GDM1 (cell line): ENCODE data around the gene ESPNL.

ENCODE experiments used
- DNase-seq: peaks from one replicate; lab custom pipeline; 2025; lab: John Stamatoyannopoulos, UW

Gene ESPNL

DNA sequence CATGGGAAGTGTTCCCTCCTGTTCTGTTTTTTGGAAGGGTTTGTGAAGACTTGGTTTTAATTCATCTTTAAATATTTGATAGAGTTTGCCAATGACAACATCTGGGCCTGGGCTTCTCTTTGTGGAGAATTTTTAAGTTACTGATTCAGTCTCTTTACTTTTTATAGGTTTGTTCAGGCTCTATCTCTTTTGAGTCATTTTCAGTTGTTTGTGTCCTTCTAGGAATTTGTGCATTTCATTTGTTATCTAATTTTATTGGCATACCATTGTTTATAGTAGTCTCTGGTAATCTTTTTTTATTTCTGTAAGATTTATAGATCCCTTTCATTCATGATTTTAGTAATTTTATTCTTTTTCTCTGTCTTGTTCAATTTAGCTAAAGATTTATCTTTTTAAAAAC, 24.7 kb upstream of the ESPNL start:
- no peak for DNase-seq

DNA sequence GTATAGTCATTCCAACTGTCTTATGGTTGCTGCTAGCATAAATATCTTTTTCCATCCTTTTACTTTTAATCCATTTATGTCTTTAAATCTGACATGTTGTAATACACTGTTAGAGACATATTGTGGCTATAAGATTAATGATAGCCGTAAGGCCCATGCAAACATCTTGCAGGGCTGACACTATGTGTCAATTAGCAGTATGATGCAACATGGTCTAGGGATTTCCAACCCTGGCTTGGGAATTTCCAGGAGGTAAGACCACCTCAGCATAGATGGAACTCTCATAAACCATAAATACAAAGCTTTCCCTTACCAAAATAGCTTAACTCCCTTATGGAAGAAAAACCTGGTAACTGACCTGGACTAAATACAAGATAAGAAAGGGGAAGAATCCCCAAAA, 22.8 kb upstream of the ESPNL start:
- DNase-seq: no peak

DNA sequence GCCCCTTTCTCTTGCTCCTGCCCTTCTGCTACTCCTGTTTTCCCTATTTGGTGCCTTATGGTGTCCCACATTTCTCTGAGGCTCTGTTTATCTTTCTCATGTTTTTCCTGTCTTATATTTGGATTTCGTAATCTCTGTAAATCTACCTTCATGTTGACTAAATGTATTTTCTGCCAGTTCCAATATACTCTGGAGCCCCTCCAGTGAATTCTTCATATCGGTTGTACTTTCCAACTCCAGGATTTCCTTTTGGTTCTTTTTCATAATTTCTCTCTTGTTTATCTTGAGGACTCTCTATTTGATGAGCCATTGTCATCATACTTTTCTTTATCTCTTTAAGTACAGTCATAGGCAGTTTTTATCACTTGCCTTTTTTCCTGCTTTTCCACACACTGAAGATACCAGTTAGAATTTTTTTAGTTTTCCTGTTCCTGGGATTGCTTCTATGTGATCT, 20.2 kb upstream of the ESPNL start:
- DNase-seq: no peak

DNA sequence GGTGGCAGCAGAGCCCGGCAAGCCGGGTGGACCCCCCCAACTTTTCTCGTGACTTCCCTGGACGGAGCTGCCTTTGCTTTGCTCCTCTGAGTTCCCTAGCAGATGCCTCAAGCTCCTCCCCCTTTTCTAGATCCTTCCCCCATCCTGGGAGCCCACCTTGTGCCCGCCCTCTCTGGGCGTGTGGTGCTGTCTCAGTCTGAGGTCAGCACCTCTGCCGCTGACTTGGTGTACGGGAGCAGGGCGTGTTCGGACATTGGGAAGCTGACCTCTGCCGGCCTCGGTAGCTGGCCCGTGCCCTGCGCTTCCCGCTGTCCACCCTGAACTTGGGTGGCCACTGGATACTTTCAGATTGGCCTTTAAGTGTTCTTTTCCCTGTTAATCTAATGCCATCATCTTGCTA, 19.6 kb upstream of the ESPNL start:
- DNase-seq: no peak

DNA sequence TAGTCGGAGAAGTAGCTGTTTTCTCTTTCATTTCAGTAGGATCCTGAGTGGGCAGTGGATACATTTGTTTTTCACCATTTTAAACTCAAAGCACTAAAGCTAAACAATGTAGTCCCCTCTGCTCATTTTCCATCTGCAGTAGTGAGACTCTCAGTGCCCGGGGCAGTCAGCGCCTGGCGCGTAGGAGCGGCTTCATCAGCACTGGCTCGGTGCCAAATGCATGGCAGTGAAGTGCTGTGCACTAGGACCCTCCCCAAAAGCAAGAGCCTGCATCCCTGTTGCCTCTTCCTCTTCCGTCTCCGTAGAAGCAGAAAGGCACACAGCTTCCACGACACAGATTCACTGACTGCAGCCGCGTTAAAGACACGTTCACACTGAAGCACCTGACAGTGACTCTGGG, 19.0 kb upstream of the ESPNL start:
- no peak for DNase-seq

DNA sequence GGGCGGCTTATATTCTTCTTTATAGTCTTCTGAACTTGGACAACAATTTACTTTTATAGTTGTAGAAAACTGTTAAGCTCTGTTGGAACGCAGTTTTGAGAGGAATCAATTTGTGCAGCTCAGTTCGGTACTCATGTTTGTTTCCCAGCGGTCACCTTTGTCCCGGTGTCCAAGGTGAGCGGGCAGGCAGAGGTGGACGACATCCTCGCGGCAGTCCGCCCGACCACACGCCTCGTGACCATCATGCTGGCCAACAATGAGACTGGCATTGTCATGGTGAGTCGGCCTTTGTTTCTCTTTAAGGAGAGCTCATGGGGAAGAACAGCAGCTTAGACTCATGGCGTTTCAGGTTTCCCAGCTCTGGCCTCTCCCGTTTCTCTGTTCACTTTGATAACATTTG, 18.6 kb upstream of the ESPNL start:
- DNase-seq: no peak

DNA sequence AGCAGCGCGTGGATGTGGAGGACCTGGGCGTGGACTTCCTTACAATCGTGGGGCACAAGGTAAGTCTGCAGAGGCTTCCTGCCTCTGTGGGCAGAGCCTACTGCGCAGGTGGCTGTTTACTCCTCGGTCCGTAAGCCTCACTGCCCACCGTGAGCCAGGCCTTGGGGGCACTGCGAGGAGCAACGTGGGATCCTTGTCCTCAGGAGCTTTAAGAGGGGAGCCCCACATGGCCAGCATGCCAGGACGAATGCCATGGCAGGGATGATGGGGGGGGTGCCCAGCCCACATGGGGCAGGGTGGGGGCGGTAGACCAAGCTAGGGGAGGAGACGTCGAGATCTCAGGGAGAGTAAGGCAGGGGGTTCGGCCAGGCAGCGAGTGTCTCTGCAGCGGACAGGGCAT, 18.0 kb upstream of the ESPNL start:
- no peak for DNase-seq

DNA sequence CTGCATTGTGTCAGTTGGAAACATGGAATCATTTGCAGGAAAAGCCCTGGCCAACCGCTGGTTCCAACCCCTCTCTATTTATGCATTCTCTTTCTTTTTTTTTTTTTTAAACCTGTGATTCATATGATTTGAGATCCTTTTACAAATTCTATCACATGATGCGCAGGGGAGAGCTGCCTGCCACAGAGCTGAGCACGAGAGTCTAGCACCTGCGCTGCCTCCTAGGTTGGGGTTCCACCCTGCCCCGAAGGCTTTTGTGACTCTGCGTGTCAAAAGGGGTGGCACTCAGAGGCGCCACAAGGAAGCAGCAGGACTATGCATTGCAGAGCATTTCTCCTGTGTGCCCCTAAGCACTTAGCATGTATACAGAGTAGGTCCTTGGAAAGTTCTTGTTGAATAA, 17.3 kb upstream of the ESPNL start:
- no peak for DNase-seq

DNA sequence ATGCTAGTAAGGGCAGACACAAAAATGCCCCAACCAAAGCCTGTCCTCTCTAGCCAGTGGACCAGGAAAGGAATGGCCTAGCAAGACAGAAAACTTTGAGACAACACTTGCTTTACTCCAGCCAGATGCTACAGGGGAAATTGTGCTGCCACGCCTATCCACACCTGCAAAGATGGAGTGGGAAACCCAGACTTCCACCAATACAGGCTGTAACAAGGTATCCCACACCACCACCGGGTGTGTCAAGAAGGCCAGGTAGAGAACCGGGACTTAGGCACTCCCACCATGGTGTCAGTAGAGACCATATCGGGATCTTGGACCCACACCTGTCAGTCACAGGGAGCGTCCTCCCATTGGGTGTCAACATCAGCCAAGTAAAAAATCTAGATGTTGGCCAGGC, 16.2 kb upstream of the ESPNL start:
- no peak for DNase-seq

DNA sequence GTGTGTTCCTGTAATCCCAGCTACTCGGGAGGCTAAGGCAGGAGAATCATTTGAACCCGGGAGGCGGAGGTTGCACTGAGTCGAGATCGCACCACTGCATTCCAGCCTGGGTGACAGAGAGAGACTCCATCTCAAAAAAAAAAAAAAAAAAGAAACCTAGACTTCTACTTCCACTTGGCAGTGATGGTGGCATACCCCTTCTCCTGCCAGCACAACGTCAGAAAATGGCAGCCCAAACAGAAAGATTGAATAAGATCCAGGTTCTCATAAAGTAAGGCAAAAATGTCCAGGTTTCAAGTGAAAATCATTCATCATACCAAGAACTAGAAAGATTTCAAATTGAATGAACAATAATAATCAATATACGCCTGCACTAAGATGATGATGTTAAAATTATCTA, 15.4 kb upstream of the ESPNL start:
- DNase-seq: no peak

DNA sequence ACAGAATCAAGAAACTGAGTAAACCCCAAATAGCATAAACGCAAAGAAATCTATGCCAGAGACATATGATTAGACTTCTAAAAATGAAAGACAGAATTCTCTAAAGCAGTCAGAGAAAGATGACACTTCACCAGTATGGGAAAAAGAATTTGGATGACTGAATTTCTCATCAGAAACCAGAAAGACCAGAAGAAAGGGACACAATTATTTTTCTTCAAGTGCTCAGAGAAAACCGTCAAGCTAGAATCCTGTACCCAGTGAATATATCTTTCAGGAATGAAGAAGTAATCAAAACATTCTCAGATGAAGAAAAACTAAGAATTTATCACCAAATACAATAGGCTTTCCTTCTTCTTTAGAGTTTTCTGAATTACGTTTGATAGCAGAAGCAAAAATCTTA, 14.2 kb upstream of the ESPNL start:
- no peak for DNase-seq

DNA sequence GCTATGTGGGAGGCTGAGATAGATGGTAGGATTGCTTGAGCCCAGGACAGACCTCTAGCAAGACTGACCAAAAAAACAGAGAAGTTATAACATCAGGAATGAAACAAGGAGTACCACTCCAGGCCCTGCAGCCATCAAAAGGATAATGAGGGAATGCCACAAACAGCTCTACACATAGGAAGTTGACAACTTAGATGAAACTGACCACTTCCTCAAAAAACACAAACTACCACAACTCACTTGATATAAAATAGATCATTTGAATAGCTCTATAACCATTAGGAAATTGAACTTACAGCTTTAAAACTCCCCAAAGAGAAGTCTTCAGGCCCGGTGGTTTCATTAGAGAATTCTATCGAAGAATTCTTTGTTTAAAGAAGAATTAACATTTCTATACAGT, 12.9 kb upstream of the ESPNL start:
- no peak for DNase-seq

DNA sequence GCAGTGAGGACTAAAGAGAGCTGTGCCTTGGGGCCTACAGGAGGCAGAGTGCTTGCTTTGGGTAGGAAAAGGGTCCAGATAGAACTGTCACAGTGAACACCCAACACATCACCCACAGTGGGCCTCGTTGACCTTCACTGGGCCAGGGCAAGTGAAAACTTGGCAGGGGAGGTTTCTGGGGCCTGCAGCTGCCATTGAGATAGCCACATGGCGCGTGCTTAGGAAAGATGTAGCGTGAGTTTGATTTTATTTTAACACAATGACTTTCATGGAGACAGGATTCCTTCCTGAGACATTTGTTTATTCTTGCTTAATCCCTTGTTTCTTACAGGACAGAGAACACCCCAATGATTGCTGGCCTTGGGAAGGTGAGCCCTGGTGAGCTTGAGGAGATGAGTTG, 9.3 kb upstream of the ESPNL start:
- DNase-seq: no peak

DNA sequence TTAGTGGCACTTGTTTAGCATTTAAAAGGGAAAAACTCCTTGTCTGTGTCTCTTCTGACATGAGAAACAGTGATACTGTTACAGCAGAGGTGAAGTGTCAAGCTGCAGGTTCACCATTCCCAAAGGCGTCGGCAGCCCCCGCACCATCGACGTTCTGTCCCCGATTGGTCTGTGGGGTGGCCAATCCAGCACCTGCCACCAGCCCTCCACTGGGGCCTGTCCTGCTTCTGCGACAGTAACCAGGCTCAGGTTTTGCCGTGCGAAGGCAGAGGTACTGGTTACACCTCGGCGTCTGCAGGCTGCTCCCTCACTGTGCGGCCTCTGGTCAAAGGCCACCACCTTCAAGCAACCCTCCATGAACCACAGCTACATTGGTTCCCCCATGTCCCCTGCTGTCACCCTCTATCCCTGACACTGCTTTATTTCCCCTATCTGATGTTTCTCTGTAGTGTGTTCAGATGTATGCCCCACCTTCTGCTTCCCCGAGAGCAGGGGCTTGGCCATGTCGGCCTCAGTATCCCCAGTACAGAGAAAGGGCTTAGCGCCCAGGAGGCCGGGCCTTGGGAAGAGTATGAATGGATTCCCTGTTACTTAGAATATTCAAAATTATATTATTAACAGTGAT, 8.6 kb upstream of the ESPNL start:
- no peak for DNase-seq

DNA sequence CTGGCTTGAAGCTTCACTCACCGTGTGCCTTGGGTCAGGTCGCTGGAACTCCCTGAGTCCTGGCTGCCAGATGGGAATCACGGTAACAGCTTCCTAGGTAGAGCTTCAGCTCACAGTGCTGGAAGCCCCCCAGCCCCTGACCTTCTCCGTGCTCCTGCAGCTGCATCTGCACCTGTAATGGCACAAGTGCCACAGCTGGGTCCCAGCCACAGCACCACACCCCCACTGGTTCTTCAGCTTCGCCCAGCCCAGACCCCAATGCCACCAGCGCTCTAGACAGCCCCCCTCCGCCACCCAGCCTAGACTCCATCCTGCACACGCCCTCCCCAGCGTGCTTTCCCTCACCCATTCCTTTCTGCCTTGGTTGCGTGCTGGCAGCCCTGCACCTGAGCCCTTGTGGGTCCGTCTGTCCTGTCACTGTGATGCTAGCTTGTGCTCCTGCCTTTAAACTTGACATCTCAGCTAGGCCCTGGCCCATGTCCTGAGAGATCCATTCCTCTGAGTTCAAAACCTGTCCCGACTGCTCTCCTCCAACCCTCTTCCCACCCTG, 7.6 kb upstream of the ESPNL start:
- no peak for DNase-seq

DNA sequence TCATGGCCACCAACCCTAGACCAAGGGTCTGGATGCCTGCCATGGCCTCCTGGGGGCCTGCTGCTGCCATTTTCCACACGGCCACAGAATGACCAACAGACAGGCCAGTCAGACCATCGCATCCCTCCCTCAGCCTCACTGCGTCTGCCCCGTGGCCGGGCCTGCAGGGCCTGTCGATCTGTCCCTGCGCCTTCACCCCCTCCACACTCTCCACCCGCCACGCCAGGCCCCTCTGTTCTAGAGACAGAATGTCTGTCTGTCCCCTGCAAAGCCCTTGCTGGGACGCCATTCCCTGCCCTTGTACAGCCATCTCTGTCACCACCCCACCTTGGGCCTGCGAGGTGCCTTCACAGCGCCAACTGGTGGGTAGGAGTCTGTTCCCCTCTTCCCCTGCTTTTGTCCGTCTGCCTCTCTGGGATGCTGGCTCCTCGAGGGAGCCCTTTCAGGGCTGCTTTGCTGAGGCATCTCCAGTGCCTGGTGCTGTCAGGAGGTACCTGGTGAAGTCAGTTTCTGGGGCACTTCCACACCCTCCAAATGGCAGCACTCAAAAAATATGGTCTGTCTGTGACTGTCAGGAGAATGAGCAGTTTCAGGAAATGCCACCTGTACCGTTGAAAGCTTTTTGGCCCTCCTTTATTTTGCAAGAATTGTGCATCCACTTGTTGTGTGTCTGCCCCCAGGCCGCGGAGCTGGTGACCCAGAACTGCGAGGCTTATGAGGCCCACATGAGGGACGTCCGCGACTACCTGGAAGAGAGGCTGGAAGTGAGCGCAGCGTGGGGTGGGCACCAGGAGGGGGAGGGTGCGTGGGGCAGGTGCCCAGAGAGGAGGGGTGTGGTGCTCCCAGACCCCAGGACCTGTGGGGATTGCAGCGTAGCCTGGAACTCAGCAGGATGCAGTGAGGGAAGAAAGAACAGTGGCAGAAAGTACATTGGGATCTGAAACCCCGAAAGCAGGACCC, 6.7 kb upstream of the ESPNL start:
- no peak for DNase-seq

DNA sequence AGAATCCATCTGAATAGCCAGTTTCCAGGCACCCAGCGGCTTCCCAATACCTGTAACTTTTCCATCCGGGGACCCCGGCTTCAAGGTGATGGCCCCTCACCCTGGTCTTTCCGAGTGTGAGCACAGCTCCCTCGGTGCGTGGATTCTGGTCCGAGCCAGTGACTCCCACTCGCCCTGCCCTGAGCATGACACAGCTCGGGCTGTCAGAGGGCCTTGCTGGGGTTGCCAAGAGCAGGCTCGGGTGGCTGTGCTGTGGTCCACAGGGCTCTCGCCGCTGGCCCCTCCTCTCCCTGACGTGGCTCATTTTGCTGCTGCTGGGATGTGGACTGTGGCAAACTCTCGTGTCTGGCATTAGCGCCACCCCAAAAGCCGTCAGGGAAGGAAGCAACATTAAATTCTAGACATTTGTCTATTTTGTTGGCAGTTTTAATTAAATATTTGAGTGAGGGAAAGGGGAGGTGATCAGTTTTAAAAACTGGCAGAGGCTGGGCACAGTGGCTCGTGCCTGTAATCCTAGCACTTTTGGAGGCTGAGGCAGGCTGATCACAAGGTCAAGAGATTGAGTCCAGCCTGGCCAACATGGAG, 5.6 kb upstream of the ESPNL start:
- no peak for DNase-seq

DNA sequence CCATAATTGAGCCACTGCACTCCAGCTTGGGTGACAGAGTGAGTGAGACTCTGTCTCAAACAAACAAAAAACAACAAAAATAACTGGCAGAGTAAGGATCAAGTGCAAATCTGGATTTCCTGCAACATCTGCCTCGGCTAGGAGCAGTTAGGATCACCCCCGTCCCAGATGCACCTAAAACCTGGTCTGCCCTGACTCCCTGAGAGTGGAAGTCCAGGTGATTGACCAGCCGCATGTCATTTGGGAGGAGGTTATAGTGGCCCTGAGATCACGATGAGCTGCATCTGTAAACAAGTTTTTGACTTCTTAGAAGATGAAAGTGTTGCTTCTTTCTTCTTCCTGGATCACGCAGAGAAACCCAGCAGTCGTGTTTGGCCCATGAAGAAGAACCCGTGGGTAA, 5.0 kb upstream of the ESPNL start:
- DNase-seq: no peak

DNA sequence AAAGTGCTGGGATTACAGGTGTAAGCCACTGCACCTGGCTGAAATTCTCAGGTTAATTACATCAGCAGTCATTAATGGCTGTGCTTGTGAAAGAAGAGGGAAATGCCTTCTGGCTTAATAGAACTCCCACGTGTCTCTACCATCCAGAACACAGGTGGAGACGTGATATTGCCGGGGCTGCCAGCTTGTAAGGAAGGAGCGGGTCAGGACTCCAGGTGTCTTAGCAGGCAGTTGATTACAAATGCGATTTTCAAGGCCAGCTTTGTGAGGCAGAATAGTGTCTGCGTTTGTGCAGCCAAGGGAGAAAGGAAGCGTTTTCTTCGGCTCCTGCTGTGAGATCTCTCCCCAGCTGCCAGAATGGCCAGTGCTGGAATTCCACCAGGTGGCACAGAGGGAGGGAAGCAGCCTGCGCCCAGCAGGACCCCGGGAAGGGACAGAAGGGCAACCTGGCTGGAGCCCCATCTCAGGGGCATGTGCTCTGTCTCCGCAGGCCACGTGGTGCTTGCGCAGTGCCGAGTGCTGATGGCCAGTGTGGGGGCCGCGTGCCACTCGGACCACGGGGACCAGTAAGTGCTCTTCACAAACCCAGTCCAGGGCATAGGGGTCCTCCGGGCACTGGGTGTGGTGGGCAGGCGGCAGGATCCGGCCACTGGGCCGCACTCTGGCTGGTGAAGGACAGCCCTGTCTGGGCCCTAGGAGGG, 3.7 kb upstream of the ESPNL start:
- no peak for DNase-seq

DNA sequence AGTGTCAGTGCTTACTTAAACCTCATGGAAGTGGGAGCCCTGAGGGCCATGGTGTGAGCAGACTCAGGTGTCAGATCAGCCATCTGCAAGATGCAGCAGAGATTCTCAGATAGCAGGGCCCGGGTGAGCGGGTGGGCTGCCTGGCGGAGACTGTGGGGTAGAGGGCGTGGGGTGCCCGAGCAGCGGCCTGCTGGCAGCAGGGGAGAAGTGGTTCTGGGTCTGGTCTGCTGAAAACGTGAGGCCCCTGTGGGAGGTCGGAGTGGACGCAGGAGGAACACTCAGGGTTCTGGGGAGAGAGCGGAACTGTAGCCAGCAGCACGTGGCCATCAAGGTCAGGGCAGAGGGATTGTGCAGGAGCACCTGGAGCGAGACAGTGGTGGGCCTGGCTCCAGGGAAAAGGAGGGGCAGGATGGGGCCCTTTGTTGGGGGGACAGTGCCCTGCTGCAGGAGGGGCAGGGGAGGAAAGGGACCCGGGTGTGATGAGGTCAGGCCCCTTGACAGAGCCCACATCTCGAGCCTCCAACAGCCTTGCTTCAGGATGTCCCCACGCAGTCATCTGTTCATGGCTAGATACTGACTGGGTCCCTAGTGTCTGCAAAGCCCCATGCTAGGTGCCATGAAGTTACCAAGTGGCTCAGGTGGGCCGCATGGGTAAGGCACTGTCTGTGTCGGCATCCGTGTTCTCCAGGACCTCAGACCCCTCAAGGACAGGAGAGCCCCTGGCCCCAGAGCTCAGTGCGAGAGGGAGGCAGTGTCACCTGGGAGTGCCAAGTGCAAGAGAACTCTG, 2.7 kb upstream of the ESPNL start:
- no peak for DNase-seq
